ENCODE results near the gene EED. TPM values are rescaled to one million over a fixed set of nuclear protein-coding genes. Genes with fewer than 3 reads are reported as not detected.

EED gene
- total and polyA plus RNA-seq, 9 donors, result 16.2 to 29.4 (median 17.2) TPM

DNA sequence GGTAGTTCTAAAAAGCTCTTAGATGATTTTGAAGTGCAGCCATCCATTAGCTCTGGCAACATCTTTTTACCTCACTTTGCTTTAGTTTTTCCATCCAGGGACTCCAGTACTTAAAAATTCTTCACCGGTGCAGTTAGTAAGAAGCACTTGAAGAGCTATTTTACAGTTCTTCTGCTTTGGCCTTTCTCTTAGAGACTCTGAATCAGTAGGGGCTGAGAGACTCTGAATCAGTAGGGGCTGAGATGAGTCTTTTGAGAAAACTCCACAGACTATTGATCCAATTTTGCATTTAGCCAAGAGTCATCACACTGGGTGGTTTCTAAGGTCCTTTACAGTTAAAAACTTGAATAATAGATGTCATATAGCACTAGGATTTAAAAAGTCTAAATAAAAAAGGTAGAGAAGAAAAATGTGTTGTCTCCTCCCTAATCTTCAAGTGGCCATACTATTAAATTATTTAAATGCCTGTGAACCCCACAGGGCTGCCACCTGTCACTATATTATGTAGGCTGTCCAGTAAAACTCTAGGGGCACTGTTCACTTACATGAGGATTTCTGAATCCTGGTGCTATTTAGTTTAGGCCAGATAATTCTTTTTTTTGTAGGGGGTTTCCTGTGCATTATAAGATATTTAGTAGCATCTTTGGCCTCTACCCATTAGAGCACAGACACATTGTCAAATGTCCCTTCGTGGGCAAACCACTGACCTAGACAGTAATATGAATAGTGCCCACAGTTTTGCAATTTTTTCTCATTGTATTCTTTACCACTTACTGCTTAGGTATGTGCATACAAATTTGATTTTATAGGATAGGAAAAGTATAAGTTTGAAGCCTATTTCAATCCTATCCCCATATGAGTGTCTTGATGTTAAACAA is 31.2 kb downstream of the EED start:
- Histone ChIP-seq H3K4me1 (ENCODE audit: insufficient read depth) (peaks cover 3% of the 10 kb centered on the region), H3K36me3 (no peaks in the 10 kb centered on the region), H3K4me3 (no peak overlapping the region), H3K27me3 (no peaks in the 10 kb centered on the region), H3K27ac (no peak overlapping the region), H3K9me3 (no peaks in the 10 kb centered on the region)
- 90 to 93% (median 92%) methylated on average over 2 of the region's 2 CpGs for WGBS, 3 donors
- intact Hi-C loops (cut with DNase I), result no loop called here
- no peak for DNase-seq
- TF ChIP-seq, protein P1, sequence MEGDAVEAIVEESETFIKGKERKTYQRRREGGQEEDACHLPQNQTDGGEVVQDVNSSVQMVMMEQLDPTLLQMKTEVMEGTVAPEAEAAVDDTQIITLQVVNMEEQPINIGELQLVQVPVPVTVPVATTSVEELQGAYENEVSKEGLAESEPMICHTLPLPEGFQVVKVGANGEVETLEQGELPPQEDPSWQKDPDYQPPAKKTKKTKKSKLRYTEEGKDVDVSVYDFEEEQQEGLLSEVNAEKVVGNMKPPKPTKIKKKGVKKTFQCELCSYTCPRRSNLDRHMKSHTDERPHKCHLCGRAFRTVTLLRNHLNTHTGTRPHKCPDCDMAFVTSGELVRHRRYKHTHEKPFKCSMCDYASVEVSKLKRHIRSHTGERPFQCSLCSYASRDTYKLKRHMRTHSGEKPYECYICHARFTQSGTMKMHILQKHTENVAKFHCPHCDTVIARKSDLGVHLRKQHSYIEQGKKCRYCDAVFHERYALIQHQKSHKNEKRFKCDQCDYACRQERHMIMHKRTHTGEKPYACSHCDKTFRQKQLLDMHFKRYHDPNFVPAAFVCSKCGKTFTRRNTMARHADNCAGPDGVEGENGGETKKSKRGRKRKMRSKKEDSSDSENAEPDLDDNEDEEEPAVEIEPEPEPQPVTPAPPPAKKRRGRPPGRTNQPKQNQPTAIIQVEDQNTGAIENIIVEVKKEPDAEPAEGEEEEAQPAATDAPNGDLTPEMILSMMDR (IDR thresholded peaks at IDR 0.05), result no peak
- no peak for TF ChIP-seq EP300 (IDR thresholded peaks at IDR 0.05)
- TF ChIP-seq POLR2A (IDR thresholded peaks at IDR 0.05), result no peak

DNA sequence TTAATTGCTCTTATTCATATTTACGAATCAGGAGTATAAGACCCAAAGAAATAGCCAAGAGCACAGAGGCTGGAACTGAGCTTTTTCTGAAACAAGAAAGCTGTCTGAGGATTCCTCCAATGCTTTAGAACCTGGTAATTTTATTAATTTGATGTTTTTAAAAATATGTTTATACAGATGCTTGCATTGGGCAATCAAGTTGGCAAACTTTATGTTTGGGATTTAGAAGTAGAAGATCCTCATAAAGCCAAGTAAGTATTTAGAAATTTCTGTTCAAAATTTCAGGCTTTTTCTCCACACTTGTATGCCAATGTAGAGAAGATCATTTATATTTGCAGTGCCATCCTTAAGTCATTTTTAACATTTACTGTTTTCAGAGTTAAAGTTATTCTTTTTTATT is 33.2 kb downstream of the EED start:
- peaks cover 3% of the 10 kb centered on the region for H3K4me1 ChIP-seq (ENCODE audit: insufficient read depth)
- H3K4me3 ChIP-seq, result no peak overlapping the region
- no peaks in the 10 kb centered on the region for H3K27me3 ChIP-seq
- no peak overlapping the region for H3K27ac ChIP-seq
- no peaks in the 10 kb centered on the region for H3K9me3 ChIP-seq
- TF ChIP-seq, protein P1 (IDR thresholded peaks at IDR 0.05), result no peak
- TF ChIP-seq EP300 (IDR thresholded peaks at IDR 0.05), result no peak
- TF ChIP-seq POLR2A (IDR thresholded peaks at IDR 0.05), result no peak
- 42 to 61% (median 56%) methylated on average over 1 of the region's 1 CpG for WGBS, 3 donors
- DNase-seq, result no peak
- no peaks in the 10 kb centered on the region for H3K36me3 ChIP-seq
- intact Hi-C loops (cut with DNase I), result no loop called here

DNA sequence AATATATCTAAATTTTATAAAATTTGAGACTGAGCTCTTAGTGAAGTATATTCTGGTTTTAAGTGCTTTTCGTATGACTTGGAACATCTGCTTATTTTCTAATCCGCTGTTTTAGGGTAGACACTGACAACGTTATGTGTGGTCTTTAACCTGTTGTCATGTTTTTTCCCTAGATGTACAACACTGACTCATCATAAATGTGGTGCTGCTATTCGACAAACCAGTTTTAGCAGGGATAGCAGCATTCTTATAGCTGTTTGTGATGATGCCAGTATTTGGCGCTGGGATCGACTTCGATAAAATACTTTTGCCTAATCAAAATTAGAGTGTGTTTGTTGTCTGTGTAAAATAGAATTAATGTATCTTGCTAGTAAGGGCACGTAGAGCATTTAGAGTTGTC is 33.7 kb downstream of the EED start:
- no peaks in the 10 kb centered on the region for H3K9me3 ChIP-seq
- no peak for DNase-seq
- intact Hi-C loops (cut with DNase I), result no loop called here
- 19 to 49% (median 25%) methylated on average over 8 of the region's 8 CpGs for WGBS, 3 donors
- TF ChIP-seq, protein P1 (IDR thresholded peaks at IDR 0.05), result no peak
- TF ChIP-seq POLR2A (IDR thresholded peaks at IDR 0.05) (no peak), EP300 (IDR thresholded peaks at IDR 0.05) (no peak)
- H3K4me1 ChIP-seq (ENCODE audit: insufficient read depth), result peaks cover 3% of the 10 kb centered on the region
- no peaks in the 10 kb centered on the region for H3K36me3 ChIP-seq
- H3K27ac ChIP-seq, result no peak overlapping the region
- no peaks in the 10 kb centered on the region for H3K27me3 ChIP-seq
- no peak overlapping the region for H3K4me3 ChIP-seq

DNA sequence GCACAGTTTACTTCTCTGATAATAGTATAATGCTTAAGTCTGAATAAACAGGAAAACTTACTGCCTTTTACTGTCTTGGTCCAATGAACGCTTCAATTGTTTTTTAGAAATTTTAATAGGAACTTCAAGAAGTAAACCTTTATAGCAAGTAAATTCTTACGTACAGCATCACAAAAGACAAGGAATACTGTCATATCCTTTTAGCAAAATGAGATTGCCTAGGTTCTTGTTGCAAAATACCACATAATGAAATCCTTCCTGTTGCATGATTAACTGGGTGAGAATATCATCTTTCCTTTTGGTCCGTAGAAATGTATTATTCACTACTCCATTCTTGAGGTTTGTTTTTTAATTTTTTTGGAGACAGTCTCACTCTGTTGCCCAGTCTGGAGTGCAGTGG is 35.2 kb downstream of the EED start:
- Histone ChIP-seq H3K4me3 (no peak overlapping the region), H3K4me1 (ENCODE audit: insufficient read depth) (peaks cover 3% of the 10 kb centered on the region), H3K9me3 (no peaks in the 10 kb centered on the region), H3K27ac (no peak overlapping the region), H3K36me3 (no peaks in the 10 kb centered on the region), H3K27me3 (no peaks in the 10 kb centered on the region)
- intact Hi-C loops (cut with DNase I), result no loop called here
- TF ChIP-seq EP300 (IDR thresholded peaks at IDR 0.05) (no peak), POLR2A (IDR thresholded peaks at IDR 0.05) (no peak)
- TF ChIP-seq, protein P1 (IDR thresholded peaks at IDR 0.05), result no peak
- no peak for DNase-seq
- WGBS, 3 donors, result 96 to 97% (median 96%) methylated on average over 3 of the region's 3 CpGs
